CD4-positive, alpha-beta memory T cell (primary cell): Measurements from ENCODE around the gene HOXC9. TPM values are rescaled to one million over a fixed set of nuclear protein-coding genes. Genes with fewer than 3 reads are reported as not detected.

Experiments used
- CTCF ChIA-PET: fragments of 350-600 bp; sonication (Branson Sonifier 250); formaldehyde crosslinking; loops from one replicate; lab custom pipeline; 2021; ENCODE audit warnings: inconsistent platforms; ENCODE audit not compliant: partially characterized antibody; lab: Charles Lee
- POLR2A ChIA-PET: fragments of 350-600 bp; sonication (Branson Sonifier 250); formaldehyde crosslinking; loops from one replicate; lab custom pipeline; 2021; ENCODE audit not compliant: partially characterized antibody; lab: Charles Lee
- DNase-seq, 5 donors: peaks; one replicate each; pipeline versions ENCODE4 v3.0.0 to v3.0.0-alpha.2; 2020 to 2022; ENCODE audit warnings: mixed read lengths in 1 of 5
- H3K27ac ChIP-seq: one replicate; pipeline ENCODE4 v1.7.0; 2013; ENCODE audit warnings: low read depth, low read length
- H3K27me3 ChIP-seq: 2 replicates; pipeline ENCODE4 v1.7.0; 2013; ENCODE audit warnings: mild to moderate bottlenecking, low read length, moderate library complexity; ENCODE audit not compliant: insufficient read depth
- H3K36me3 ChIP-seq: 2 replicates; pipeline ENCODE4 v1.7.0; 2013; ENCODE audit warnings: mild to moderate bottlenecking, low read length, moderate library complexity; ENCODE audit not compliant: insufficient read depth
- H3K4me1 ChIP-seq: 2 replicates; pipeline ENCODE4 v1.7.0; 2013; ENCODE audit warnings: mild to moderate bottlenecking, low read length, moderate library complexity; ENCODE audit not compliant: insufficient read depth
- H3K4me3 ChIP-seq, 2 donors: one replicate each; pipeline ENCODE4 v1.7.0; 2013; ENCODE audit warnings: low read length in 2 of 2, mild to moderate bottlenecking in 1 of 2
- H3K9me3 ChIP-seq, 2 donors: one replicate each; pipeline ENCODE4 v1.7.0; 2013; ENCODE audit warnings: low read length in 2 of 2, control low read depth in 1 of 2; ENCODE audit not compliant: control insufficient read depth in 1 of 2
- H3K27ac Mint-ChIP-seq, 7 donors: one replicate each; pipeline ENCODE4 v1.8.0; 2020 to 2021; ENCODE audit warnings: mixed read lengths in 7 of 7, mild to moderate bottlenecking in 6 of 7, inconsistent platforms in 3 of 7, moderate library complexity in 3 of 7
- H3K27me3 Mint-ChIP-seq, 2 donors: one replicate each; pipeline ENCODE4 v1.8.0; 2020 to 2021; ENCODE audit warnings: mixed read lengths in 2 of 2
- H3K36me3 Mint-ChIP-seq, 2 donors: one replicate each; pipeline ENCODE4 v1.8.0; 2020 to 2021; ENCODE audit warnings: mixed read lengths in 2 of 2, inconsistent platforms in 1 of 2, mild to moderate bottlenecking in 1 of 2
- H3K4me1 Mint-ChIP-seq, 4 donors: one replicate each; pipeline ENCODE4 v1.8.0; 2020 to 2021; ENCODE audit warnings: mixed read lengths in 4 of 4, mild to moderate bottlenecking in 1 of 4
- H3K4me3 Mint-ChIP-seq, 8 donors: one replicate each; pipeline ENCODE4 v1.8.0; 2020 to 2021; ENCODE audit warnings: mixed read lengths in 8 of 8, mild to moderate bottlenecking in 7 of 8, moderate library complexity in 6 of 8, inconsistent platforms in 3 of 8
- H3K9me3 Mint-ChIP-seq, 8 donors: one replicate each; pipeline ENCODE4 v1.8.0; 2020 to 2021; ENCODE audit warnings: mixed read lengths in 8 of 8, mild to moderate bottlenecking in 5 of 8, inconsistent platforms in 3 of 8, moderate library complexity in 1 of 8
- intact Hi-C: fragments of 100-400 bp; cut with micrococcal nuclease; formaldehyde crosslinking; loops from one replicate; pipeline ENCODE4 v1.15.1; 2023
- polyA plus RNA-seq, 2 donors: library from polyadenylated mRNA; unstranded; fragments of 300-500 nt; fragmentation: Illumina TruSeq; gene quantifications; one replicate each; pipeline ENCODE4 v1.2.3, GENCODE V29; 2021
- total RNA-seq, 2 experiments: library from RNA; stranded (reverse); gene quantifications; one replicate each; pipeline ENCODE4 v1.2.3, GENCODE V29; 2021

The HOXC9 gene
- total and polyA plus RNA-seq, 4 experiments from 2014 or later: not detected

DNA sequence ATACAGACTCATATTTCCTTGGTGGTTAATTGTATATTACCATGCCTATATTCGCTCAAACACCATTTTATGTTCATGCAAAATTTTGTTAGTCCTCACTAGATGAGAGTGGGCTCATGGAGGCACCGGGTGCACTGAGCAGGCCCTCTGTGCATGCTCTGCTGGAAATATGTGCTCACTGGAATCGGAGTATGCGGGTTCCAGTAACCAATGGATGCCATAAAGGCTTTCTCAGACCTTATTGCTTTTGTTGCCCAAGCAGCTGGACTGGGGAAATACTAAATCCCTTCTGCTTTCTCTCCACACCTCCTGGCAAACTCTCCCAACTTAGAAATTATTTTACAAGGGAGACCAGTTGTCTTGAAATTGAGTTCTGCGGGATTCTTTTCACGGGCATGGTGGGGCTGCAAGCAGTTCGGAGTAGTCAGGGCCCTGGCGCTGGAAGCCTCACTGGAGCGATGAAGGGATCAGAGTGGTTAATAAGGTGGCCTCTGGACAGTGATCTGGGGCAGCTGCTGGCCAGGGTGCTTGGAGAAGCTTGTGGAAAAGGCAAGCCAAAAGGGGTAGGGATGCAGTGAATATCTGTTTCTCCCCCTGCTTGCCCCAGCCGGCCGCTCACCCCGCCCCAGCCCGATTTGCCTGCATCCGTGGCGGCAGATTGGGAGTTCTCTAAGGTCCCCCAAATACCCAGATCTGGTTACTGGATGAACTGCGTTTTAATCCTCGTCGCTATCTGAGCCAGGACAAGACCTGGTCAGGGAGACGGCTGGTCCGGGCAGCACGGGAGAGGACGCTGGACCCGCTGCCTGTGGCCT, 20.8 kb downstream of the HOXC9 start:
- intact Hi-C loops: no loop called here
- peaks cover 45 to 65% of the 10 kb centered on the region in 2 donors for H3K27me3 Mint-ChIP-seq
- H3K9me3 ChIP-seq: no peaks in the 10 kb centered on the region
- no peaks in the 10 kb centered on the region for H3K36me3 ChIP-seq
- no peak overlapping the region for H3K4me3 Mint-ChIP-seq
- H3K36me3 Mint-ChIP-seq: peaks cover 0 to 1% of the 10 kb centered on the region in 2 donors
- H3K9me3 Mint-ChIP-seq: no peaks in the 10 kb centered on the region
- POLR2A ChIA-PET: no interaction called here
- no peak overlapping the region for H3K27ac ChIP-seq
- no peak overlapping the region for H3K4me3 ChIP-seq
- peaks cover 45% of the 10 kb centered on the region for H3K27me3 ChIP-seq
- no peak for DNase-seq
- peaks cover 10% of the 10 kb centered on the region for H3K4me1 ChIP-seq
- CTCF ChIA-PET: no interaction called here
- H3K27ac Mint-ChIP-seq: no peak overlapping the region
- peaks cover 6 to 15% (median 9%) of the 10 kb centered on the region in 4 donors for H3K4me1 Mint-ChIP-seq

DNA sequence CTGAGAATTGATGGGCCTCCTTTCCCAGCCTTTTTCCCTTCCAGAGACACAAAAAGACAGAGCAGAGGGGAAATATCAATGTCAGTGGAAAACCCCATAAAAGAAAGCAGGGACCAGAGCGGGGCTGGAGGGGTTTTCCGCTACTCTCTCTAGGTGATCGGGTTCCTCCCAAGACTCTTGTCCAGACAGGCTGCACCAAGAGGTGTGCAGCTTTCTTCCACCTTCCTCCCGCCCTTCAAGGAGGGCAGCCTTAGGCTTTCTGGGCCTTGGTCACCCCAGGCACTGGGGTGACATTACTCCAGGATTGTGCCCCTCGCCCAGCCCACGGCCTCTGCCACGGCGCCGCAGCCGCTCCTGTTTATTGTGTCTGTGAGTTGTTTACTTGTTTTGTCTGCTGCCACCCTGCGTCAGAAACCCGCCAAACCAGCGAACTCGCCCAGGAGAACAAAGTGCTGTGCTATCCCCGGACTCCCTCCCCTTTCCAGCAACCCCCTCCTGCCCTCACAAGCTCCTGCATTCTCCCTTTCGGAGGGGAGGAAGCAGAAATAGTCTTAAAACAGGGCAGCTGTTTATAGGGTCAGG, 21.6 kb downstream of the HOXC9 start:
- Histone ChIP-seq H3K9me3 (no peaks in the 10 kb centered on the region), H3K36me3 (no peaks in the 10 kb centered on the region), H3K27ac (no peak overlapping the region), H3K4me1 (peaks cover 10% of the 10 kb centered on the region), H3K4me3 (no peak overlapping the region), H3K27me3 (peaks cover 47% of the 10 kb centered on the region)
- H3K36me3 Mint-ChIP-seq: peaks cover 0 to 1% of the 10 kb centered on the region in 2 donors
- no peak for DNase-seq
- H3K4me1 Mint-ChIP-seq: peaks cover 7 to 17% (median 11%) of the 10 kb centered on the region in 4 donors
- H3K27ac Mint-ChIP-seq: no peak overlapping the region
- peaks cover 49 to 70% of the 10 kb centered on the region in 2 donors for H3K27me3 Mint-ChIP-seq
- no peaks in the 10 kb centered on the region for H3K9me3 Mint-ChIP-seq
- CTCF ChIA-PET: interaction anchor here (1.3 to 2.8 kb wide), 2 partner anchors 11 to 186 kb away, joined by 3 to 12 read pairs; partner anchors contain the start of gene HOXC5
- POLR2A ChIA-PET: no interaction called here
- intact Hi-C loops: no loop called here
- H3K4me3 Mint-ChIP-seq: no peak overlapping the region

DNA sequence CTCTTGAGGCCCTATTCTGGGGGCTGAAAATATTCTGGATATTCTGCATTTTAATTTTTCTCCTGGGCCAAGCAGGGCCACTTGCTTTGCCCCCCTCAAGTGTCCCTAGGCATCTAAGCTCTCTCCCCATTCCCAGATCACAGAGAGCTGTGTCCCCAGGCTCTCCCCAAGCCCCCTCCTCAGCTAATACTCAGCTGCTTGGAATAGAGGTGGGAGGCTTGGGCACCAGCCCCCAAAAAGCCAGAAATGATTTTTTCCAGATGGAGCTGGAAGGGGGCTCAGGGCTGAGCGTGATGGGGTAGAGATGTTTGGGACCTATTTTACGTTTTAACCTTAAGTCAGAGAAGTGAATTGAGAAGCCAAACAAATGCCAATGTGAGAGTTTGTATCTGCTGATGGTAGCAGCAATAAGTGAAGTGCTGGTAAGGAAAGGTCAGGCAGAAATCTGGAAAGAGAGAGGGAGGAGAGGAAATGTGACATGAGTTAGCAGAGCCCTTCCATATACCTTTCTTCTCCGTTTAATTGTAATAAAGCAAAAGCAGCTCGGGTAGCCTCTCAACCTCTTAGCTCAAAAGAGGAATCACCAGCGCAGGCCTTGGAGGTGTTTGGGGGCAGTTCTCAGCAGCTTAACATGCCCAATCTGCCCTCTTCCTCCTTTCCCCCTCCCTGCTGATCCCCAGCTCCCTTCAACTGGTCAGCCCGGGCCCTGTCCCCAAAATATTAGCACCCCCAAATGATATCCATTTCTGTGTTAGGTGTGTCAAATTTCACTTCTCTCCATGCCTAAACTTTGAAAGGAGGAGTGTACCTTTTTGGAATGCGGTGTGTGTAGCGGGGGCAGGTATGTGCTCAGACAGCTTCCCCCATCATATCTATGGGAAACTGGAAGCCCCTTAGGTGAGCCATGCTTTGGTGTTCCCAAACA, 23.3 kb downstream of the HOXC9 start:
- Mint-ChIP-seq H3K27ac (no peak overlapping the region), H3K27me3 (peaks cover 49 to 76% of the 10 kb centered on the region in 2 donors), H3K9me3 (no peaks in the 10 kb centered on the region), H3K4me1 (peaks cover 2 to 19% (median 5%) of the 10 kb centered on the region in 4 donors), H3K4me3 (no peak overlapping the region), H3K36me3 (no peaks in the 10 kb centered on the region)
- no peak for DNase-seq
- H3K36me3 ChIP-seq: no peaks in the 10 kb centered on the region
- peaks cover 2% of the 10 kb centered on the region for H3K4me1 ChIP-seq
- H3K4me3 ChIP-seq: no peak overlapping the region
- intact Hi-C loops: no loop called here
- no peaks in the 10 kb centered on the region for H3K9me3 ChIP-seq
- no peak overlapping the region for H3K27ac ChIP-seq
- ChIA-PET POLR2A (no interaction called here), CTCF (interaction anchor here (1.0 to 2.8 kb wide), 4 partner anchors 9 to 193 kb away, joined by 3 to 12 read pairs (median 4); partner anchors contain the start of genes HOXC5 and HOXC8)
- peaks cover 54% of the 10 kb centered on the region for H3K27me3 ChIP-seq

DNA sequence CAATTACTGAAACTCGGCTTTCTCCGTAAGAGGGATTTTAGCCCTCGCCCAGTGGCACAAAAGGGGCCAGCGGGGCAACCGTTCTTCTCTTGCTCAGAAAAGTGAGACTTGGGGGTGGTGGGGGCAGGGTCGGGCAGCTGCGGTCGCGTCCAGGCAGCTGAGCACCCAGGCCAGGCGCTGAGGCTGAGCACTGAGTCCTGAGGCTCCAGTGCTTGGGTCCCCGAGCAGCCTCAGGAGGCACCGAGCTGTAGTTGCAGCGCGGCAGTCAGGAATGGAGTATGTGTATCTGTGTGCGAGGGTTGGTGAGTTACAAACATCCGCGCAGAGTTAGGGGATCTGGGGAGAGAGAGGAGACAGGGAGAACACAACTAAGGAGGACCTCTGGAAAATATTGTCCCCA, 24.2 kb downstream of the HOXC9 start:
- Histone ChIP-seq H3K9me3 (no peaks in the 10 kb centered on the region), H3K4me3 (no peak overlapping the region), H3K27ac (no peak overlapping the region), H3K36me3 (no peaks in the 10 kb centered on the region), H3K27me3 (peaks cover 57% of the 10 kb centered on the region), H3K4me1 (no peaks in the 10 kb centered on the region)
- Mint-ChIP-seq H3K27ac (no peak overlapping the region), H3K9me3 (no peaks in the 10 kb centered on the region), H3K36me3 (no peaks in the 10 kb centered on the region), H3K4me1 (peaks cover 5 to 26% (median 9%) of the 10 kb centered on the region in 4 donors), H3K4me3 (no peak overlapping the region), H3K27me3 (peaks cover 55 to 79% of the 10 kb centered on the region in 2 donors)
- CTCF ChIA-PET: interaction anchor here (1.2 to 2.8 kb wide), 2 partner anchors 8 to 19 kb away, joined by 3 to 12 read pairs; partner anchors contain the start of gene HOXC5
- DNase-seq: no peak
- POLR2A ChIA-PET: no interaction called here
- intact Hi-C loops: no loop called here

DNA sequence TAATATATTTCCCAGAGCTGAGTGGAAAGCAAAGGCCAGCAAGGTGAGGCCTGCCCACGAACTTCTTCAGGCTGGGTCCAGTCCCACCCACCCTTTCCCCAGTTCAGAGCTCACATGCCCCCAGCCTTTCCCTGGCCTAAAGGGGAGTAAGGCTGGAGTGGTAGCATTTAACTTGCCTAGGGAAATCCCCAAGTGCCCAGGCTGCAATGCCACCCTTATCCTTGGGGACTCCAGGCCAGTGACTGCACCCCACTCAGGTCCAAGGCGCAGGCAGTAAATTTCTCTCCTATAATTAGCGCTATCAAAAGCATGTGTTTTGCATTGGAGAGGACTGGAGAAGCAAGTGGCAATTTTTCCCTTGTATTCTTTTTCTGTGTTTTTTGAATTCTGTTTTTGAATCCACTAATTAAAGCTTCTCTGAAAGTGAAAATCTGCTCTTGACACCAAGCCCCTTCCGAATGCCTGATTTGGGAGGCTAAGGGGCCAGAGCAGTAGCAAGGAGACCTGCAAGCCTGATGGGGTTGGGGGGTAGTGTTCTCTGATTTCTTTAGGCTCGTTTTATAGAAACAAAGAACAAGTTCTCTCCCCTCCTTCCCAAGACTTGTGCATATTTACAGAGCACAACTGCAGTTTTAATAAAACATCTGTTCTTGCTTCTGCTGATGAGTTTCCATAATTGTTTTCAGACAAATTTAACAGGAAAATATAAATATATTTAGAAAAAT, 24.8 kb downstream of the HOXC9 start:
- Histone ChIP-seq H3K36me3 (no peaks in the 10 kb centered on the region), H3K4me1 (no peaks in the 10 kb centered on the region), H3K4me3 (no peak overlapping the region), H3K9me3 (no peaks in the 10 kb centered on the region), H3K27ac (no peak overlapping the region), H3K27me3 (peaks cover 60% of the 10 kb centered on the region)
- H3K4me1 Mint-ChIP-seq: peaks cover 5 to 30% (median 13%) of the 10 kb centered on the region in 4 donors
- peaks cover 57 to 78% of the 10 kb centered on the region in 2 donors for H3K27me3 Mint-ChIP-seq
- no peaks in the 10 kb centered on the region for H3K36me3 Mint-ChIP-seq
- POLR2A ChIA-PET: no interaction called here
- H3K9me3 Mint-ChIP-seq: peaks cover 0 to 2% (median 0%) of the 10 kb centered on the region in 8 donors
- no peak for DNase-seq
- H3K4me3 Mint-ChIP-seq: no peak overlapping the region
- intact Hi-C loops: no loop called here
- H3K27ac Mint-ChIP-seq: no peak overlapping the region
- CTCF ChIA-PET: interaction anchor here (1.1 to 2.8 kb wide), 2 partner anchors 8 to 178 kb away, joined by 3 to 12 read pairs; partner anchors contain the start of gene HOXC5

DNA sequence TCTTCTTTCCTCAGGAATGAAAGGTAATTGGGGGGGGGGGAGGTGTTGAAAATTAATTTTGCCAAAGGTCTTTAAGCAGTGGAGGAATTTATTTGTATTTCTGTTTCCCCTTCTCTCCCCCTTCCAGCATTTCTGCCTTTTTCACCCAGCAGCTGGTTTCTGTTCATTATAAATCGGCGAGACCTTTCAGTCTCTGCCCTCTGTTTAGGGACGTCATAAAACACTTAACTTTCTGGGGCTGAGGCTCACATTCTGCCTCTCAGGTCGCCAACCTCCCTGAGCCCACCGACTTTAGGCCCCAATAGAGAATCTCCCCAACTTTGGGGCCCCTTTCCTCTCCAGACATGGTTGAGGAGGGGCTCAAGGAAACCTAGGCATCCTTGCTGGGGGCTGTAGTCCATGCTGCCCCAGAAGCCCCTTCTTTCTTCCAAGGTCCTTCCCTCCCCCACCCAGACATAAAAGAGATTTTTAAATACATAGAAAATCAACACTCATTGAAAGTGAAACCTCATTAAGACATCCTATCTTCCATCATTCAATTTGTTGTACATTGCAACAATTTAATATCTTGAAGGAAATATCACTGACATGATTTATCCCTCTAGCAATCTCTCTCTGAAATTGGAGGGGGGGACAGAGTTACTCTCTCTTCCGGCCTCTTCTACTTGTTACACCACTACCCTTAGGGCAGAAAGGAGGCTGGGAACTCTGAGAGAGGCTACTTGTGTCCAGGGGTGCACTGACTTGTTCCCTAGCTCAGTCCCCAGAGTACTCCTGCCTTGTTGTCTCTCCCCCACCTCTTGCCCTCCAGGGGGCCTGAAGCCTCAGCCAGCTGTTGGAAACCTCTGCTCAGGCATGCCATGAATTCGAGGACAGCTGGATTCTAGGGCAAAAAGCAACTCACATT, 25.8 kb downstream of the HOXC9 start:
- Mint-ChIP-seq H3K4me3 (no peak overlapping the region), H3K4me1 (peaks cover 7 to 32% (median 12%) of the 10 kb centered on the region in 4 donors), H3K27me3 (peaks cover 60 to 74% of the 10 kb centered on the region in 2 donors), H3K36me3 (no peaks in the 10 kb centered on the region), H3K27ac (no peak overlapping the region), H3K9me3 (peaks cover 0 to 5% (median 0%) of the 10 kb centered on the region in 8 donors)
- no peaks in the 10 kb centered on the region for H3K9me3 ChIP-seq
- no peaks in the 10 kb centered on the region for H3K4me1 ChIP-seq
- H3K36me3 ChIP-seq: no peaks in the 10 kb centered on the region
- no peak overlapping the region for H3K27ac ChIP-seq
- DNase-seq: no peak
- ChIA-PET CTCF (interaction anchor here (1.1 to 1.3 kb wide), 2 partner anchors 25 to 177 kb away, joined by 3 read pairs; partner anchors contain the start of gene HOXC9), POLR2A (no interaction called here)
- intact Hi-C loops: loop anchor here (2.0 kb wide), 1 partner anchor 19 kb away; no protein-coding TSS in a partner anchor
- no peak overlapping the region for H3K4me3 ChIP-seq
- H3K27me3 ChIP-seq: peaks cover 65% of the 10 kb centered on the region
